ENCODE data around the gene CLEC4C.
"Not testable (repeated sequence)": the region's sequence is repeated elsewhere in the genome, so short reads cannot be mapped to it uniquely, and the experiment has no call there.

Gene CLEC4C

GRCh38 chr12:7747246-7747645 lies at the start of gene CLEC4C:
TSS of gene CLEC4C (minus strand) at chr12:7747375. CDS start at chr12:7747348, 27 bp downstream.
- no peak for DNase-seq

GRCh38 chr12:7793211-7793610 lies 46.0 kb upstream of the CLEC4C start:
- no peak for DNase-seq

- not testable (repeated sequence) for DNase-seq
Measured at GRCh38 chr12:7788884-7789528, 41.8 kb upstream of the CLEC4C start, which contains the start of gene NANOG. TSS of gene NANOG (plus strand) at chr12:7789402. CDS start at chr12:7789615, 213 bp downstream.

GRCh38 chr12:7788294-7788660 lies 41.1 kb upstream of the CLEC4C start:
- DNase-seq, result no peak

GRCh38 chr12:7787574-7788293 lies 40.6 kb upstream of the CLEC4C start:
- no peak for DNase-seq

- DNase-seq, result no peak
Measured at GRCh38 chr12:7784701-7785100, 37.5 kb upstream of the CLEC4C start.

GRCh38 chr12:7783433-7783832 lies 36.3 kb upstream of the CLEC4C start:
- not testable (repeated sequence) for DNase-seq

- no peak for DNase-seq
Measured at GRCh38 chr12:7782055-7782454, 34.9 kb upstream of the CLEC4C start.

- DNase-seq, result no peak
Measured at GRCh38 chr12:7781274-7781673, 34.1 kb upstream of the CLEC4C start.

- DNase-seq, result no peak
Measured at GRCh38 chr12:7769999-7770398, 22.8 kb upstream of the CLEC4C start.

GRCh38 chr12:7758766-7759140 lies 11.6 kb upstream of the CLEC4C start:
- no peak for DNase-seq

- no peak for DNase-seq
Measured at GRCh38 chr12:7756993-7757392, 9.8 kb upstream of the CLEC4C start.

GRCh38 chr12:7755668-7756067 lies 8.5 kb upstream of the CLEC4C start:
- not testable (repeated sequence) for DNase-seq

- DNase-seq, result not testable (repeated sequence)
Measured at GRCh38 chr12:7751941-7752922, 5.1 kb upstream of the CLEC4C start.

GRCh38 chr12:7751394-7751793 lies 4.2 kb upstream of the CLEC4C start:
- no peak for DNase-seq

GRCh38 chr12:7750350-7750749 lies 3.2 kb upstream of the CLEC4C start:
- no peak for DNase-seq

- no peak for DNase-seq
Measured at GRCh38 chr12:7749442-7749841, 2.3 kb upstream of the CLEC4C start.

GRCh38 chr12:7748852-7749251 lies 1.7 kb upstream of the CLEC4C start:
- DNase-seq, result no peak

- no peak for DNase-seq
Measured at GRCh38 chr12:7732993-7733392, 14.2 kb downstream of the CLEC4C start.

GRCh38 chr12:7731486-7731885 lies 15.7 kb downstream of the CLEC4C start:
- DNase-seq, result no peak

GRCh38 chr12:7730984-7731383 lies 16.2 kb downstream of the CLEC4C start:
- DNase-seq, result not testable (repeated sequence)

GRCh38 chr12:7729746-7730145 lies 17.4 kb downstream of the CLEC4C start:
- no peak for DNase-seq

- no peak for DNase-seq
Measured at GRCh38 chr12:7723926-7724325, 23.2 kb downstream of the CLEC4C start.

Data from stimulated activated CD4-positive, alpha-beta T cell treated with anti-CD3 and anti-CD28 coated beads, Interleukin-4, amount 100 ng/mL, for 4 hours (primary cell).